ENCODE data around the gene POLR2F.

POLR2F gene

DNA sequence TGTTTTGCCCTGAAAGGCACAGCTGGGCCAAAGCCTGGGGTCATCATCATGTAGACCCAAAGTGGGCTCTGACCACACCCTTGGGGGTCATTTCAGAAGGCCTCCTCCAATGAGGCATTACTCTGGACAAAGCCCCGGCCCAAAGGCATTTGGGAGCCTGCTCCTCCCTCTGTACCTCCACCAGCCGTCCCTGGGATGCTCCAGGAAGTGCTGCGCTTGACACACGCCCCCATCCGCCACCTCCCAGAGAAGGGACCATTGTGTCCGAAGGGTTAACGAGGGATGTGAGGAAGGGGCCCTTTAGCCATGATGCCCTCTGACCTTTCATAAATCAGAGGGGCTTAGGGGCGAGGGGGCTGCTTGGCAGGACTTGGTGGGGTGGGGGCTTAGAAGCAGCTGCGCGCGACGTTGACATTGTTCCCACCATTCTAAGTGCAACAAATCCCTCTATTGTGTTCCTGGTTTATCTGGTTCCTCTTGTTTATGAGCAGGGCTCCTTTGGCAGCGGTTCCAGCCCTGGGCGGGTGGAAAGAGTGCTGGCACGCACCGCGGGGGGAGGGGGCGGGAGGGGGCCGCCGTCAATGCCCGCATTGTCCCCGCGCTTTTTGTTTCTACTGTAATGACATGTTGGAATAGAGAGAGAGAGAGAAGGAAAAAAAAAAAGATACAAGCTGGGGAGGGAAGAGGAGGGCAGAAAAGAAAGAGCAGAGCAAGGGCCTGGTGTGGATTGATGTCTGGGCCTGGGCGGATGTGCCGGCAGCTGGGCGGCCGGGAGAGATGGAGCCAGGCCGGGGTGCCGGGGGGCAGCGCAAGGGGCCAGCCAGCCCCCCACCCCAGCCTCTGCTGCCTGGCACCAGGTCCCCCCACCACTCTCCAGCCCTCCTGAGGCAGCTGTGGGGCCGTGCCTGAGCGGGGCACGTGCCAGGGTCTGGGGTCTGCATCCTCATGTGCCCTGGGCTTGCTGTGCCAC is 63.0 kb downstream of the POLR2F start:
- Mint-ChIP-seq H3K27me3 (no peaks in the 10 kb centered on the region), H3K4me3 (no peak overlapping the region), H3K36me3 (no peaks in the 10 kb centered on the region), H3K9me3 (ENCODE audit: low read depth) (no peaks in the 10 kb centered on the region), H3K27ac (no peak overlapping the region), H3K4me1 (ENCODE audit: low read depth) (no peaks in the 10 kb centered on the region)

DNA sequence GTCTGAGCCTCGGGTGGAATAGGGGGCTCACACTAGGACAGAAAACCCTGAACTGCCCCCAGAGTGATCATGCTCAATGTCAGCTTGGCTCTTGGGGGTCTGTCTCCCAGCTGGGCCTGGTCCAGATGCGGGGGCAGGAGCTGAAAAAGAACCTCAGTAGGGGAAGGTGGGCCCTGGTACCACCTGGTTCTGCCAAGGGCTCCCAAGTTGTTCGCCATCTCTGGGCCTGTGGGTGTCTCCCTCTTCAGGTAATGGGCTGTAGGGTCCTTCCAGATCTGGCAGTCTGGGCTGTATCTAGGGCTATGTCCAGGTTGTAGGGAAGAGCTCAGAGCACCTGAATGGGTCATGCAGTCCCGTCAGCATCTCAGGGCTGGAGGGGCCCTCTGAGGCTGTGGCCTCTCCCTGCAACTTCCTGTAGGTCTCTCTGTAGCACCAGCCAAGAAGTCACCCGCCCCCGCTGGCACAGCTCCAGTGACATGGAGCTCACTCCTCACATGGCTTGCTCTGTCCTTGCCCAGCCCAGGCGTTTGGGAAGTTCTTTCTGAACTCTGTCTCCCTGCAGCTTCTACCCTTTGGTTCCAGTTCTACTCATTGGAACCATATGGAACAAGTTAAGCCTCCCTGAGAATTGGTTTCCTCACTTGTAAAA is 63.9 kb downstream of the POLR2F start:
- H3K27ac Mint-ChIP-seq: no peak overlapping the region
- no peaks in the 10 kb centered on the region for H3K4me1 Mint-ChIP-seq (ENCODE audit: low read depth)
- H3K9me3 Mint-ChIP-seq (ENCODE audit: low read depth): no peaks in the 10 kb centered on the region
- H3K27me3 Mint-ChIP-seq: no peaks in the 10 kb centered on the region
- H3K36me3 Mint-ChIP-seq: no peaks in the 10 kb centered on the region
- no peak overlapping the region for H3K4me3 Mint-ChIP-seq

DNA sequence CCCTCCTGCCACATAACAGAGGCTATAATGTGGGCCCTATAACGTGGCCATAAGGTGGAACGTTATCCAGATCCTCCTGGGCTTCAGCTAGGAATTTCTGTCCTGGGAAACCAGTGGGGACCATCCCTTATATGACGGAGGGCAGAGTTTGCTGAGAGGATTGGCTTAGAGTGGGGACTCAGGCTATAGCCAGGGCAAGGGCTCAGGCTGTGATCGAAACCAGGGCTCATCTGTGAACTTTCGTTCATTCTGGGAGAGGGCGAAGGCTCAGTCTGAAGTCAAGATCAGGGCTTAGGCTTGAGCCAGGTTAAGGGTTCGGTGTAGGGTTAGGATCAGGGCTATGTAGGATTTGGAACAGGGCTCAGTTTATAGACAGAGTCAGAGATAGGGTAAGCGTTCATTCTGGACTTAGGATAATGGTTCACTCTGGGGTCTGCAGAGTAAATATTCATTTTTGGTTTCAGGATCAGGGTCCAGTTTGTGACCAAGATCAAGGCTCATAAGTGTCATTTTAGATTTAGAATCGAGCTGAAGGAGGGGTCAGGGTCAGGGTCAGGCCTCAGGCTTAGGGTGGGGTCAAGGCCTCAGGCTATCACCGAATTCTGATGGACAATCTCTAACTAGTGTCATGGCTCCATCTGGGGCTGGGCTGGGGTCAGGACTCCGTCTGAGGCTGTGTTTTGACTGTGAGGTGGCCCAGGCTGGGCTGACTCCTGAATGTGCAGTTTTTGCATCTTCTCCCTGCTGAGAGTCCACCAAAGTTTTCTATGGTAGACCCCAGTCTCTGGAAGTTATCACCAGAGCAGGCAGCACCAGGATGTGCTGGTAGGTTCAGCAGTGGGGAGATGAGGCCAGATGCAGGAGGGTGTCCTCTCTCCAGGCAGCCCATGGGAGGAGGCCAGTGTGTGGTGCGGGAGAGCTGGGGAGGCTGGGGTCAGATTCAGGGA is 64.7 kb downstream of the POLR2F start:
- H3K9me3 Mint-ChIP-seq (ENCODE audit: low read depth): no peaks in the 10 kb centered on the region
- no peaks in the 10 kb centered on the region for H3K4me1 Mint-ChIP-seq (ENCODE audit: low read depth)
- no peak overlapping the region for H3K27ac Mint-ChIP-seq

More for the DNA sequence above, 64.7 kb downstream of the POLR2F start:
- no peaks in the 10 kb centered on the region for H3K27me3 Mint-ChIP-seq
- H3K4me3 Mint-ChIP-seq: no peak overlapping the region
- no peaks in the 10 kb centered on the region for H3K36me3 Mint-ChIP-seq
